HCT116 (cell line): ENCODE results near the gene RGS10.

Experiments
- CEBPB ChIP-seq: IDR thresholded peaks from 2 replicates; pipeline ENCODE4 v1.6.1; 2012; ENCODE audit warnings: low read depth
- CTCF ChIP-seq, 3 experiments: fragments of 200-600 bp in 1 of 3; sonication (generic) in 1 of 3; IDR thresholded peaks in 2 of 3; conservative IDR thresholded peaks in 1 of 3; 2 replicates each; pipeline ENCODE4 v1.5.1; 2012 to 2017; ENCODE audit warnings: low read depth in 2 of 3, low read length in 2 of 3, antibody characterized with exemption in 1 of 3, borderline replicate concordance in 1 of 3, control low read depth in 1 of 3, mild to moderate bottlenecking in 1 of 3, mixed read lengths in 1 of 3, mixed run types in 1 of 3, moderate library complexity in 1 of 3; ENCODE audit not compliant: insufficient read depth in 1 of 3
- EZH2 ChIP-seq: fragments of 200-600 bp; sonication (generic); IDR thresholded peaks from 2 replicates; pipeline ENCODE4 v1.6.1; 2017; ENCODE audit warnings: antibody characterized with exemption, mixed run types
- MAX ChIP-seq: IDR thresholded peaks from 2 replicates; pipeline ENCODE4 v1.6.1; 2012
- POLR2A ChIP-seq: IDR thresholded peaks from 2 replicates; pipeline ENCODE4 v1.7.0; 2011; ENCODE audit warnings: borderline replicate concordance; ENCODE audit not compliant: insufficient read depth, insufficient read length; ENCODE audit errors: extremely low read depth
- POLR2AphosphoS5 ChIP-seq: IDR thresholded peaks from 2 replicates; pipeline ENCODE4 v1.6.1; 2011; ENCODE audit warnings: mild to moderate bottlenecking, low read depth, low read length, moderate library complexity
- RAD21 ChIP-seq: IDR thresholded peaks from 2 replicates; pipeline ENCODE4 v1.6.1; 2012; ENCODE audit warnings: low read depth, mild to moderate bottlenecking
- REST ChIP-seq: IDR thresholded peaks from 2 replicates; pipeline ENCODE4 v1.6.1; 2012; ENCODE audit warnings: low read depth
- YY1 ChIP-seq: IDR thresholded peaks from 2 replicates; pipeline ENCODE4 v1.6.1; 2011; ENCODE audit warnings: low read length, low read depth, moderate library complexity, mild to moderate bottlenecking; ENCODE audit not compliant: insufficient replicate concordance; ENCODE audit errors: extremely low read depth
- ZNF274 ChIP-seq: fragments of 200-500 bp; sonication (Bioruptor generic); IDR thresholded peaks from 2 replicates; pipeline ENCODE4 v1.6.1; 2014; ENCODE audit warnings: mild to moderate bottlenecking, low read depth, low read length, inconsistent platforms

- TF ChIP-seq POLR2A (no peak), CTCF (IDR thresholded peaks at IDR 0.05 in 2 of 3, conservative IDR thresholded peaks at IDR 0.05 in 1 of 3; ENCODE audit: borderline replicate concordance in 1 of 3, insufficient read depth in 1 of 3, low read depth in 2 of 3, low read length in 2 of 3) (no peak), RAD21 (no peak), CEBPB (no peak), EZH2 (no peak), ZNF274 (no peak), REST (no peak), YY1 (no peak), POLR2AphosphoS5 (no peak), MAX (no peak)
Observed at GRCh38 chr10:119505131-119505551, 37.4 kb downstream of the RGS10 start.
